Measurements from ENCODE around the gene GPR82. TPM values are rescaled to one million over a fixed set of nuclear protein-coding genes. Genes with fewer than 3 reads are reported as not detected.

Gene GPR82
- total and polyA plus RNA-seq, 2 of the 8 experiments (the other 6 are each of a cell fraction or from before 2014, with no cell fraction given), result not detected

DNA sequence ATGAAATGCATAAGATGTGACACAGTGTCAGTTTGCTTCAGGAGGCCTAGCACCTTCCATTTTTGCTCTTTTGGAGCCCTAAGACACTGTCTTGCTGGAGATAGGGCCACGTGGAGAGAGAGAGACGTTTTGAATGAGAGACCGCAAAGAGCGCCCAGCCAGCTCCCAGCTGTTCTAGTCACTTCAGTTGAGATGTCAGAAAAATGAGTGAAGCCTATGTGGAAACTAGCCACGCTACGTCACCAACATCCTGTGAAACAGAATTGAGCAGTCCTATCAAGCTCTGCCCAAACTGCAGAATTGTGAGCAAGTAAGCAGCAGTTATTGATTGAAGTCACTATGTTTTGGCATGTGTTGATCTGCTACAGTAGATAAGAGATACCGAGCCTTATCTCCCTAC is 13.1 kb downstream of the GPR82 start:
- Histone ChIP-seq H3K4me2 (ENCODE audit: insufficient read depth in 1 of 2, low read depth in 2 of 2, low read length in 2 of 2) (no peak overlapping the region), H2AK5ac (ENCODE audit: low read depth, low read length) (no peak overlapping the region), H3K27me3 (replicated peaks in 1 of 4; ENCODE audit: control insufficient read depth in 3 of 4, extremely low read depth in 1 of 4, insufficient read depth in 3 of 4, low read length in 3 of 4) (no peaks in the 10 kb centered on the region), H3K4me1 (replicated peaks in 1 of 4; ENCODE audit: control insufficient read depth in 3 of 4, insufficient read depth in 4 of 4, low read length in 3 of 4) (peaks cover 0 to 4% (median 0%) of the 10 kb centered on the region in 4 experiments; a peak in 3 of 7 replicates), H2BK12ac (ENCODE audit: low read depth, low read length) (no peak overlapping the region), H3K4me3 (ENCODE audit: extremely low read depth in 1 of 4, insufficient read depth in 2 of 4, low read depth in 3 of 4, low read length in 4 of 4) (no peak overlapping the region), H3K23me2 (ENCODE audit: low read depth, low read length) (no peaks in the 10 kb centered on the region), H3K36me3 (ENCODE audit: control insufficient read depth in 2 of 4, insufficient read depth in 4 of 4, low read length in 3 of 4) (no peaks in the 10 kb centered on the region), H4K8ac (ENCODE audit: extremely low read depth, insufficient read depth, low read length) (no peak overlapping the region), H3K18ac (ENCODE audit: extremely low read depth, low read length) (no peak overlapping the region), H2BK15ac (ENCODE audit: low read length) (no peak overlapping the region), H2BK120ac (replicated peaks; ENCODE audit: low read depth, low read length) (no peak overlapping the region), H2AFZ (ENCODE audit: low read length) (no peak overlapping the region), H4K5ac (ENCODE audit: insufficient read length, low read depth, low read length) (no peak overlapping the region), H4K91ac (replicated peaks; ENCODE audit: insufficient read length, low read length) (no peak overlapping the region), H3K9ac (replicated peaks in 1 of 4; ENCODE audit: extremely low read depth in 1 of 4, low read depth in 3 of 4, low read length in 3 of 4) (no peak overlapping the region), H2BK20ac (ENCODE audit: low read length) (no peak overlapping the region), H4K20me1 (replicated peaks in 1 of 2; ENCODE audit: control insufficient read depth in 1 of 2, insufficient read depth in 2 of 2, low read length in 2 of 2) (no peaks in the 10 kb centered on the region), H3K4ac (replicated peaks; ENCODE audit: insufficient read length, low read depth, low read length) (no peak overlapping the region), H3K23ac (ENCODE audit: insufficient read length) (no peak overlapping the region), H3K27ac (ENCODE audit: low read depth, low read length) (no peak overlapping the region), H3K9me3 (ENCODE audit: insufficient read depth in 2 of 2, low read depth in 1 of 2, low read length in 1 of 2) (no peaks in the 10 kb centered on the region), H2BK5ac (ENCODE audit: low read depth, low read length) (no peak overlapping the region), H3K79me2 (ENCODE audit: control insufficient read depth in 1 of 2, insufficient read depth in 2 of 2, low read length in 2 of 2) (no peaks in the 10 kb centered on the region), H3K56ac (replicated peaks; ENCODE audit: insufficient read length, low read depth, low read length) (no peak overlapping the region), H3K79me1 (ENCODE audit: low read depth, low read length) (no peaks in the 10 kb centered on the region), H3K14ac (ENCODE audit: insufficient read length) (no peak overlapping the region)
- ChIA-PET CTCF (ENCODE audit: partially characterized antibody) (interaction anchor here (0.8 kb wide), 1 partner anchor 21 kb away, joined by 3 read pairs; no protein-coding TSS in a partner anchor), POLR2A (ENCODE audit: partially characterized antibody) (no interaction called here)
- TF ChIP-seq NANOG (IDR thresholded peaks at IDR 0.05; ENCODE audit: insufficient read depth, low read depth, low read length, poor library complexity, severe bottlenecking) (no peak), KDM5A (IDR thresholded peaks at IDR 0.05; ENCODE audit: low read length) (no peak), CBX5 (IDR thresholded peaks at IDR 0.05; ENCODE audit: low read depth, low read length) (no peak), KDM1A (IDR thresholded peaks at IDR 0.05; ENCODE audit: borderline replicate concordance, low read length) (no peak), YY1 (IDR thresholded peaks at IDR 0.05; ENCODE audit: low read depth, low read length) (no peak), CHD1 (IDR thresholded peaks at IDR 0.05; ENCODE audit: low read depth, low read length) (no peak), HDAC2 (IDR thresholded peaks at IDR 0.05; ENCODE audit: borderline replicate concordance in 1 of 2, low read depth in 2 of 2, low read length in 2 of 2) (no peak)
- 85% methylated on average over 7 of the region's 7 CpGs; no CpG with 5 or more reads in 1 of the 2 experiments for WGBS, 2 experiments (ENCODE audit: extremely low coverage in 1 of 2, insufficient coverage in 1 of 2, insufficient read length in 1 of 2, insufficient replicate concordance in 2 of 2, low coverage in 1 of 2, low lambda C conversion rate in 2 of 2, missing lambda C conversion rate in 1 of 2)
- no peak for FAIRE-seq
- no peak for DNase-seq (ENCODE audit: low read depth in 1 of 2, low spot score in 2 of 2)

All from H1 (cell line).